GM19099 (cell line): ENCODE measurements around the gene PIK3C2B.

Source experiments
- POLR2A ChIP-seq: IDR thresholded peaks from 3 replicates; pipeline ENCODE4 v1.6.1; 2011; ENCODE audit warnings: low read depth; ENCODE audit not compliant: insufficient read length; ENCODE audit errors: extremely low read depth

PIK3C2B gene, protein sequence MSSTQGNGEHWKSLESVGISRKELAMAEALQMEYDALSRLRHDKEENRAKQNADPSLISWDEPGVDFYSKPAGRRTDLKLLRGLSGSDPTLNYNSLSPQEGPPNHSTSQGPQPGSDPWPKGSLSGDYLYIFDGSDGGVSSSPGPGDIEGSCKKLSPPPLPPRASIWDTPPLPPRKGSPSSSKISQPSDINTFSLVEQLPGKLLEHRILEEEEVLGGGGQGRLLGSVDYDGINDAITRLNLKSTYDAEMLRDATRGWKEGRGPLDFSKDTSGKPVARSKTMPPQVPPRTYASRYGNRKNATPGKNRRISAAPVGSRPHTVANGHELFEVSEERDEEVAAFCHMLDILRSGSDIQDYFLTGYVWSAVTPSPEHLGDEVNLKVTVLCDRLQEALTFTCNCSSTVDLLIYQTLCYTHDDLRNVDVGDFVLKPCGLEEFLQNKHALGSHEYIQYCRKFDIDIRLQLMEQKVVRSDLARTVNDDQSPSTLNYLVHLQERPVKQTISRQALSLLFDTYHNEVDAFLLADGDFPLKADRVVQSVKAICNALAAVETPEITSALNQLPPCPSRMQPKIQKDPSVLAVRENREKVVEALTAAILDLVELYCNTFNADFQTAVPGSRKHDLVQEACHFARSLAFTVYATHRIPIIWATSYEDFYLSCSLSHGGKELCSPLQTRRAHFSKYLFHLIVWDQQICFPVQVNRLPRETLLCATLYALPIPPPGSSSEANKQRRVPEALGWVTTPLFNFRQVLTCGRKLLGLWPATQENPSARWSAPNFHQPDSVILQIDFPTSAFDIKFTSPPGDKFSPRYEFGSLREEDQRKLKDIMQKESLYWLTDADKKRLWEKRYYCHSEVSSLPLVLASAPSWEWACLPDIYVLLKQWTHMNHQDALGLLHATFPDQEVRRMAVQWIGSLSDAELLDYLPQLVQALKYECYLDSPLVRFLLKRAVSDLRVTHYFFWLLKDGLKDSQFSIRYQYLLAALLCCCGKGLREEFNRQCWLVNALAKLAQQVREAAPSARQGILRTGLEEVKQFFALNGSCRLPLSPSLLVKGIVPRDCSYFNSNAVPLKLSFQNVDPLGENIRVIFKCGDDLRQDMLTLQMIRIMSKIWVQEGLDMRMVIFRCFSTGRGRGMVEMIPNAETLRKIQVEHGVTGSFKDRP (N-terminal part only)

GRCh38 chr1:204494281-204495077 is at the start of gene PIK3C2B:
TSS of gene PIK3C2B (minus strand) at chr1:204494805. CDS start at chr1:204469802, 25,003 bp downstream.
- TF ChIP-seq POLR2A: peak; percentile 82

- no peak for TF ChIP-seq POLR2A
Observed at GRCh38 chr1:204544321-204544720, 49.7 kb upstream of the PIK3C2B start.

- no peak for TF ChIP-seq POLR2A
Observed at GRCh38 chr1:204541626-204542025, 47.0 kb upstream of the PIK3C2B start.

- TF ChIP-seq POLR2A: no peak
Observed at GRCh38 chr1:204532832-204533231, 38.2 kb upstream of the PIK3C2B start.

GRCh38 chr1:204530932-204531331 is 36.3 kb upstream of the PIK3C2B start:
- TF ChIP-seq POLR2A: no peak

DNA sequence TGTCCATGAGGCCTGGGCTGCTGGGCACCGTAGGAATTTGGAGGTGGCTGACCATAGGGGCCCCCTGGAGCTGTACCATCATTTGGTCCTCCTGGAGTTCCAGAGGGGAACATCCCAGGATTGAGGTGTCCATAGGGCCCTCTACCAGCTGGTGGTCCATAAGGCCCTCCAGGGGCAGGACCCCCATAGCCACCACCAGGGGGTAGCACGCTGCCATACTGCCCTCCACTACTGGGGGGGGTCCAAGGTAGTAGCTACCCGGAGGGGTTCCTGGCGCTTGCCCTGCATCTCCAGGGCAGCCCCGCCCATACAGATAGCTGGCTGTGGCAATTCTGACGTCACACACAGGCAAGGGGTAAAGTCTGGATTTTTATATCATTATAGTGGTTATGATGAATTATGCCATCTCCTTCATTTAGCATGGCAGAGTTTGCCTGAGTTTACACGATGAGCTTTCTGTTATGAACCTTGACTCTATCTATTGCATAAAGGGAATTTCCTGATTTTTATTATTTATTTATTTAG is 34.8 kb upstream of the PIK3C2B start:
- TF ChIP-seq POLR2A: no peak

DNA sequence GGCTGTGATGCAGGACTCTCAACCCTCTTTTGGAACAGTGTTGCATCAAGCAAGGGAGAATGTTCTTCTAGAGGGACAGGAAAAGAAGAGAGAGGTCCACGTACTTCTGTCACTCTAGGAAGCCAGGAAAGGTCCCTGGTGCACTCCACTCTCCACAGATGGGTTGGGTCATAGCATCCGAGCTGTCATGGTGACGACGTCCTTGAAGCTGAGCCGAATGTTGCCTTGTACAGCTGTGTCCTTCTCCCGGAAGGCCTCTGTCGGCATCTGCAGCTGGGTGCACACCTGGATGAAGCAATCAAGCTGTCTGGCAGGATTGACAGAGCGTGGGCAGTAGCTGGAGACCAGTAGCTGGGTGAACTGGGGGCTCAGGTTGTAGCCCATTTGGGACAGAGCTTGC is 34.1 kb upstream of the PIK3C2B start:
- TF ChIP-seq POLR2A: no peak

- TF ChIP-seq POLR2A: no peak
Observed at GRCh38 chr1:204528241-204528640, 33.6 kb upstream of the PIK3C2B start.

GRCh38 chr1:204524986-204525385 is 30.4 kb upstream of the PIK3C2B start:
- no peak for TF ChIP-seq POLR2A

DNA sequence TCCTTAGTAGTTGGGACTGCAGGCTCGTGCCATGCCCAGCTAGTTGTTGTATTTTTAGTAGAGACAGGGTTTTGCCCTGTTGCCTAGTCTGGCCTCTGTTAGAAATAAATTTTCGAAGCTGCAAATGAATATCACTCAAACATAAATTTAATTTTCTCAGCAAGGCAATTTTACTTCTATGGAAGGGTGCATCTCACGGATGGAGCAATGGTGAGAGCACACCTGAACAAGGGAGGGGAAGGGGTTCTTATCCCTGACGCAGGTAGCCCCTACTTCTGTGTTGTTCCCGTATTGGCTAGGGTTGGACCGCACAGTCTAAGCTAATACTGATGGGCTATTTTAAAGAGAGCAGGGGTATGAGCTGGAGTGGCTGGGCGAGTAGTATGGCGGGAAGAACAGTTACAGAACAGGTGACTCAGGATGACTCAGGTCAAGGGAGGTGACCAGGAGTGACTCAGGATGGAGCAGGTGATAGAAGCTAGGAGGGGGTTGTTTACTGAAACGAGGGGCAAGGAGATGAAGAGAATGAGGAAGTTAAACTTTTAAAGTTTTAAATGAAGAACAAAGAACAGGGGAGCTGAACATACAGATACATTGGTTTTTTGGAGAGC is 29.1 kb upstream of the PIK3C2B start:
- no peak for TF ChIP-seq POLR2A

DNA sequence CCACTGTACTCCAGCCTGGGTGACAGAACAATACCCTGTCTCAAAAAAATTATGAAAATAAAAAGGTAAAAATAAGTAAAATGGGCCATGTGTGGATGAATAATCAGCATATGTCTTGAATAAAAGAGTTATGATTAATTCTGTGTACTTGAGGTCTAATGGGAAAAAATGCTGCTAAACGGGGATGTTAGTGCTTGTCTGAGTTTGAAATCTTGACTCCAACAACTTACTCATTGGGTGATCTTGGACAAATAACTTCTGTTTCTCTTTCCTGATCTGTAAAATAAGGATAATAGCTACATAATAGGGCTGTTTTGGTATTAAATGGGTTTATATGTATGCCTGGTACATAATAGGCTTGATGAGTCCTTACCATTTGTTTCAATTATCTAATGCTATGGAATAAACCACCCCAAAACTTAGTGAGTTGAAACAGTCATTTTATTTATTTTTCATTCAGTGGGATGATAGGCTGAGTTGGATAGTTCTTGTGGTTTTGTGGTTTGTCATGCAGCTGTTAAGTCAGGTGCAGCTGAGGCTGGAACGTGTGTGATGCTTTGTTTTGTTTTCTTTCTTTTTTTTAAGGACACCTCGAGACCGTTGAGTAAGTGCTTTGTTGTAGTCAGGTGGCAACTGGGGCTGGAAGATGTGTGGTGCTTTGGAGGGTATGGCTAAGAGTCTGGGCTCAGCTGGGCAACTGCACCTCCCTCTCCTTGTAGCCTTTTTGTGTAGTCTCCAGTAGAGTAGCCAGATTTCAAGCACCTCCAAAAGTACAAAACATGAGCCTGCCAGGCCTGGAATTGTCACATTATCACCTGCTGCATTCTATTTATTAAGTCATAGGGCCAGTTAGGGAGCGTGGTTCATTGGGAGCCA is 26.5 kb upstream of the PIK3C2B start:
- no peak for TF ChIP-seq POLR2A

DNA sequence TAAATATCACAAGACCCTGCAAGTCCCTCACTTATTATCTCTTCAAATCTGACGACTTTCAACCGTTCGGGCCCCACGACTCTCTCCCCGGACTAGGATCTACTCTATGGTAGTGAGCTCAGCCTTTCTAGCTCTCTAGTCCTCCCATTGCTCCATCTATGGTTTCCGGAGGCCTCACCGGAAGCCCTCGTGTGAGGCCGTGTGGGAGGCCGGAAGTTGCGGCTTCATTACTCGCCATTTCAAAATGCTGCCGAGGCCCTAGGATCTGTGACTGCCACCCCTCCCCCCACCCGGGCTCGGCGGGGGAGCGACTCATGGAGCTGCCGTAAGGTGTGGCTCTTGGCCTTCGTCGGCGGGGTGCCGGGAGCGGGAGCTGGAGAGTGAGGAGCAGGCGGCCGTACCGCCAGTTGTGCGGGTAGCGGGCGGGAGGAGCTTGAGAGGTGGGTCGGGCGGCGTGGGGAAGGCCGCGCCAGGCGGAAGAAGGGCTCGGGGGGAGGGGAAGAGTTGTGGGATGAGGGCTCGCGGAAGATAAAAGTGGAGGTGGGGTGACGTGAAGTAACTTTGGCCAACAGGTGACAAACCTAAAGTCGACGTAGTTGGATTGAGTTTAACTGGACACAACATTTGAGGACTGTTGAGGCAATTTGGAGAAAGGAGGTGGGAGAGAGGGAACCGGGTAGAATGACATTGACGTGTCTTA is 21.7 kb upstream of the PIK3C2B start, which contains the start of gene MDM4:
MDM4 (plus strand) TSS at position 227 of the 700 bp plus-strand sequence. CDS start 9,113 bp downstream, outside the sequence.
- peak; percentile 55 for TF ChIP-seq POLR2A
